Activated T-helper 1 cell treated with anti-CD3 and anti-CD28 coated beads, Interleukin-12 subunit alpha, Interleukin-12 subunit beta, Interleukin-2, Interleukin-4 antibody, amounts not matched to agents 30 ng/mL and 10 ng/mL and 1 ng/mL, durations not matched to agents 14 hours and 24 hours and 36 hours (primary cell): ENCODE data around the gene AMN. TPM values are rescaled to one million over a fixed set of nuclear protein-coding genes. Genes with fewer than 3 reads are reported as not detected.

Source experiments
- DNase-seq: peaks from one replicate; pipeline ENCODE4 v3.0.0; 2021; ENCODE audit warnings: low spot score
- H3K27ac Mint-ChIP-seq: one replicate; pipeline ENCODE4 v1.8.0; 2021; ENCODE audit warnings: mild to moderate bottlenecking, mixed read lengths
- H3K27me3 Mint-ChIP-seq: one replicate; pipeline ENCODE4 v1.8.0; 2022; ENCODE audit warnings: mild to moderate bottlenecking, moderate library complexity, mixed read lengths; ENCODE audit not compliant: insufficient read depth
- H3K36me3 Mint-ChIP-seq: one replicate; pipeline ENCODE4 v1.8.0; 2021; ENCODE audit warnings: low read depth, mixed read lengths
- H3K4me1 Mint-ChIP-seq: one replicate; pipeline ENCODE4 v1.8.0; 2021; ENCODE audit warnings: low read depth, mixed read lengths
- H3K4me3 Mint-ChIP-seq: one replicate; pipeline ENCODE4 v1.8.0; 2021; ENCODE audit warnings: mild to moderate bottlenecking, moderate library complexity, mixed read lengths
- H3K9me3 Mint-ChIP-seq: one replicate; pipeline ENCODE4 v1.8.0; 2021; ENCODE audit warnings: mixed read lengths
- intact Hi-C: fragments of 100-400 bp; cut with micrococcal nuclease; formaldehyde crosslinking; loops from one replicate; pipeline ENCODE4 v1.15.1; 2024
- total RNA-seq: library from RNA; stranded (reverse); gene quantifications from 2 replicates; pipeline ENCODE4 v1.2.3, GENCODE V29; 2022

Gene AMN
- total RNA-seq, 1 donor from 2014 or later: 0.44 TPM

DNA sequence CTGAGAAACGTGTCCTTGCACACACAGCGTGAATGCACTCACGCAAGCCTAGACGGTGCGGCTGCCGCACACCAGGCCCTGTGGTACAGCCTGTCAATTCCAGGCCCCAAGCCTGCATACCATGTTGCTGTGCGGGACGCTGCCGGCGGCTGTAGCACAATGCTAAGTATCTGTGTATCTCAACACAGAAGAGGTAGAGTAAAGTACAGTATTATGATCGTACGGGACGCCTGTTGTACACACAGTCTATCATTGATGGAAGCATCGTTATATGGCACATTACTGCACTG is 45.0 kb downstream of the AMN start:
- no peak overlapping the region for H3K4me3 Mint-ChIP-seq
- intact Hi-C loops: no loop called here
- H3K36me3 Mint-ChIP-seq: no peaks in the 10 kb centered on the region
- H3K9me3 Mint-ChIP-seq: no peaks in the 10 kb centered on the region
- H3K27ac Mint-ChIP-seq: no peak overlapping the region
- H3K4me1 Mint-ChIP-seq: no peaks in the 10 kb centered on the region
- H3K27me3 Mint-ChIP-seq: no peaks in the 10 kb centered on the region
- no peak for DNase-seq

DNA sequence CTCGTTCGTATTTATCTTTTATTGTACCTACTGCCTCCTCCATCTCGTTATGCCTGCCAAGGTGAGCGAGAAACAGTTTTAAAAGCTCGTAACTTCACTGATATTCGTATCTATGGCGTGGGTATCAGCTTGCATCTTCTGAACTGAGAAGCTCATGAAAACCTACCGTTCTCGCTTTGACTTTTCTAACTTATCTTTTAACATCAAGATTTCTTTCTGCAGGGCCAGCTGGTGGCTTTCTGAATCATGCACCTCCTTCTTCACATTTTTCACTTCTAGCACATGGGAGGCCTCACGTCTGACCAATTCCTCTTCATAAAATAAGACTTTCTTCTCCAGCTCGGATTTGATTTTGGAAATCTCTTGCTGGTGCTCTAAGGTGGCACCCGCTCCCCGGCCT is 45.8 kb downstream of the AMN start:
- H3K36me3 Mint-ChIP-seq: no peaks in the 10 kb centered on the region
- H3K4me3 Mint-ChIP-seq: no peak overlapping the region
- DNase-seq: no peak
- H3K27me3 Mint-ChIP-seq: peaks cover 2% of the 10 kb centered on the region
- no peak overlapping the region for H3K27ac Mint-ChIP-seq
- H3K9me3 Mint-ChIP-seq: no peaks in the 10 kb centered on the region
- intact Hi-C loops: no loop called here
- no peaks in the 10 kb centered on the region for H3K4me1 Mint-ChIP-seq

DNA sequence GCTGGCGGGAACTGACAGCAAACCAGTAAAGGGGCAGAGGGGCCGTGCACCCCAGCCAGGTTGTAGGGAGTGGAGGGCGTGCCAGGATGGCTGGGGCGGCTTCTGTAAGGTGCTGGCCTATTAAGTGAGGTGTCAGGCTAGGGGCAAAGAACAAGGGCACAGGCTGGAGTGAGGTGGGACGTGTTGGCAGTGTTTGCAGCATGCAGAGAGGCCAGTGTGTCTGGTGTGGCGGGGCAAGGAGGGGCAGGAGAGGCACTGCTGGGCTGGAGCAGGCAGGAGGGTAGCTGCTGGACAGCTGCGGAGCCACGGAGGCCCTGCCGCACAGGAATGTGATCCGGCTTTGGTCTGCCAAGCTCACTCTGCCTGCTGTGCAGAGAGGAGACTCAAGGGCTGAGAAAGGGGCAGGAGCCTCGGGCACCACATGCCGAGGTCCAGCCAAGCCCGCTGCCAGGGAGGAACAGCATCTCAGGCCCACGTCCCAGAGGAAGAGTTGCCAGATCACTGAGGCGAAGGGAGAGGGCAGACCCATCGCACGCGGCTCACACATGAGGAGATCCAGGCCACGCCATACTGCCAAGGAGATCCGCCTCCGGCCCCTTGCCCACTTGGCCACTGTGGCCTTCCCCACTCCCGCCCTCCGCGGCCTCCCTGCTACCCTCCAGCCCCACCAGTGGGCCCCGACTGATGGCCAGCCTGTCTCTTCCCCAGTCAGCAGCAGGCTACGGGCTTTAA is 46.8 kb downstream of the AMN start:
- intact Hi-C loops: no loop called here
- no peaks in the 10 kb centered on the region for H3K4me1 Mint-ChIP-seq
- no peak overlapping the region for H3K27ac Mint-ChIP-seq
- no peaks in the 10 kb centered on the region for H3K36me3 Mint-ChIP-seq
- no peaks in the 10 kb centered on the region for H3K9me3 Mint-ChIP-seq
- peaks cover 2% of the 10 kb centered on the region for H3K27me3 Mint-ChIP-seq
- DNase-seq: no peak
- H3K4me3 Mint-ChIP-seq: no peak overlapping the region

DNA sequence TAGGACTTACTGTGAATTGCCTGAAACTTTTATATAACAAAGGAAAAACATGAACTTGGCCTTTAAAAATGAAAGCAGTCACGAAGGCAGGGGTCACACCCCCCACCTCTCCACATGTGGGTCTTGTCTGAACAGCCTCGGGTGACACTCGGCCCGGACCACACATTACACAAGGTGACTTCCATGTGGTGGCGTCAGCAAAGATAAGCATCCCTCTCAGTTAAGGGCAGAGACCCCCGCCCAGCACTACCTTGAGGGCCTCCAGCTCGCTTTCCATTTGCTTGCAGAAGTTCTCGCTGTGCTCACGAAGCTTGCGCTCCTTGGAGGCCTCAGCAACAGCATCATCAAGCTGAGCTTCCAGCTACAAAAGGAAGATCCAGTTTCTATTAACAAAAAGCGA is 47.4 kb downstream of the AMN start:
- Mint-ChIP-seq H3K4me3 (no peak overlapping the region), H3K4me1 (no peaks in the 10 kb centered on the region), H3K27me3 (peaks cover 2% of the 10 kb centered on the region), H3K27ac (no peak overlapping the region), H3K36me3 (no peaks in the 10 kb centered on the region), H3K9me3 (no peaks in the 10 kb centered on the region)
- no peak for DNase-seq
- intact Hi-C loops: no loop called here

DNA sequence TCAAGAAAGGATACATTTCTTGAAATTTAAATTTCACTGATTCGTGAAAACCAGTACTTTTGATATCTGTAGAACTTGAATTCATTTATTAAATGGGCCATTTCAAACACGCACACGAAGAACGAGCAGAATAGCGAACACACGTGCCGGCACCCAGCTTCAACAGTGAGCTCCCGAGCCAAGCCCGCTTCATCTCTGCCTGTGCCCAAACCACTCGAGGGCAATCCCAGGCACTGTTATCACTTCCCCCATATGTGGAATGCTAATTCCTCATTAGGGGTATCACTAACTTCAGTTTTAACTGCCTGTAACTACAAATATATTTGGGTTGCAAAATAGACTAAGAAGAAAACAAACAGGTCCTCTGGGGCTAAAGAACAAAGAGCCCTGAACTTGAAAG is 48.0 kb downstream of the AMN start:
- Mint-ChIP-seq H3K27me3 (peaks cover 2% of the 10 kb centered on the region), H3K4me3 (no peak overlapping the region), H3K27ac (no peak overlapping the region), H3K4me1 (no peaks in the 10 kb centered on the region), H3K9me3 (no peaks in the 10 kb centered on the region), H3K36me3 (no peaks in the 10 kb centered on the region)
- intact Hi-C loops: no loop called here
- no peak for DNase-seq

DNA sequence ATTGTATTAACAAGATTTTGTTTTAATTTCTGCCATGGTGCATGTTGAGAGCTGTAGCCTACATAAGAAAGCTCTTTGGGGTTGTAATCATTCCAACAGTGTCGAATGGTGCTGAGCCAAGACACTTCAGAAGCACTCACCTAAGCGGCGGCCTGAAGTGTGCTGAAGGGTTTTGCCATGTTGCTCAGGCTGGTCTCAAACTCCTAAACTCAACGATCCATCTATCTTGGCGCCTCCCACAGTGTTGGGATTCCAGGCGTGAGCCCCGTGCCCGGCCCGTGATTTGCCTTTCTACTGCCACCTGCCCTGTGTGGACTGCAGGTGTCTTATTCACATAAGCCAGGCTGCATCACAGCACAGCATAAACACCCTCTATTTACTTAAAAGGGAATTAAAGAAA is 48.9 kb downstream of the AMN start:
- Mint-ChIP-seq H3K27me3 (peaks cover 2% of the 10 kb centered on the region), H3K27ac (no peak overlapping the region), H3K4me1 (no peaks in the 10 kb centered on the region), H3K9me3 (no peaks in the 10 kb centered on the region), H3K4me3 (no peak overlapping the region), H3K36me3 (no peaks in the 10 kb centered on the region)
- intact Hi-C loops: no loop called here
- DNase-seq: no peak

DNA sequence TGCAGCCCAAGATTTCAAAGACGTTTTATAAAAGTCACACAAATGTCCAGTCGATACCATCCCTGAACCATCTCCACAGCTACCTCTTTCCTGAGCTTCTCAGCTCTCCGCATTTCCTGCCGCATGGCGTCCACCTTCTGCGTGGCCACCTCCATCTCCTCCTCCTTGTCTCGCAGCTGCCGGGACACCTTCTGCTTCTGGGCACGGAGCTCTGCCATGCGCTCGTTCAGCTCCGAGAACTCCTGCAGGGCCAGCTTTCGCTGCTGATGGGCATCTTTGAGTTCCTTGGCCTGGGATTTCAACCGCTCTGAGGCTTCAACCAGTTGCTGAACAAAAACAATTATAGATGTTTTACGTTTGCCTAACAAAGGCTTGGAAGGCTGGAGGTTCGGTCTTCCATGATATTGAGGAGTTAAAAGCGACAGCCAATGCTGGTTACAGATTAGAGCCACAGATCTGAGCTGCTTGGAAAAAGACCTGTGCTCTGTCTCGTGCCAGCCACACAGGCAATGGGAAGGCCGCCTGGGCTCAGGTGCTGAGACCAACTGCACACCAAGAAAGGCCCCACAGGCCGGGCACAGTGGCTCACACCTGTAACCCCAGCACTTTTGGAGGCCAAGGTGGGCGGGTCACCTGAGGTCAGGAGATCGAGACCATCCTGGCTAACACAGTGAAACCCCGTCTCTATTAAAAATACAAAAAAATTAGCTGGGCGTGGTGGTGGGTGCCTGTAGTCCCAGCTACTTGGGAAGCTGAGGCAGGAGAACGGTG is 49.6 kb downstream of the AMN start:
- Mint-ChIP-seq H3K4me1 (no peaks in the 10 kb centered on the region), H3K9me3 (no peaks in the 10 kb centered on the region)
- intact Hi-C loops: no loop called here

DNA sequence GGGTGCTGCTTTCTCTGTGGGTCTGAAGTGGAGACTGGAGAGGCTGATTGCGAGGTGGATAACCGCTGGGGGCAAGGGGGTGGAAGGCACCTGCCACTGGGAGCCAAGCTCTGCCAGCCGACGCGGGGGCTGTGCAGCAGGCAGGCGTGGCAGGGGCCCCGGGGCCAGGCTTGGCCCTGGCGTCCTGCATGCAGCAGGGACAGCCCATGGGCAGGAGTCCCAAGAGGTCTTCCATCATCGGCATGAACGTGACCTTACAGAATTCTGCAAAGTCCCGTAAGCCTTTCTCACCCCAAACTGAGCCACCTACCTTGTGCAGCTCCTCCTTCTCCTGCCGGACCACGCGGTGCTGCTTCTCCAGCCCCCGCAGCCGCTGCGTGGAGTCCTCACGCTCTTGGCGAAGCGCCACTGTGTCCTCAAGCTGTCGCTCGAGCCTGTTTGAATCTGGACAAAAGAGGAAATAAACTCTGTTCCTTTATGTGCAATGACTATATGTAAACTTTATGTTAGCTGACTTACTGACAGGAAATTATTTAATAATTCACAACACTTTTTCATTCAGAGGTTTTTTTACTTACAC is 51.3 kb downstream of the AMN start:
- H3K27ac Mint-ChIP-seq: no peak overlapping the region
- intact Hi-C loops: no loop called here
- H3K4me3 Mint-ChIP-seq: no peak overlapping the region
- H3K27me3 Mint-ChIP-seq: peaks cover 2% of the 10 kb centered on the region
- no peak for DNase-seq
- no peaks in the 10 kb centered on the region for H3K9me3 Mint-ChIP-seq
- no peaks in the 10 kb centered on the region for H3K4me1 Mint-ChIP-seq
- H3K36me3 Mint-ChIP-seq: no peaks in the 10 kb centered on the region

More for the DNA sequence above, 49.6 kb downstream of the AMN start:
- H3K27me3 Mint-ChIP-seq: peaks cover 2% of the 10 kb centered on the region
- H3K27ac Mint-ChIP-seq: no peak overlapping the region
- H3K36me3 Mint-ChIP-seq: no peaks in the 10 kb centered on the region
- no peak for DNase-seq
- H3K4me3 Mint-ChIP-seq: no peak overlapping the region

DNA sequence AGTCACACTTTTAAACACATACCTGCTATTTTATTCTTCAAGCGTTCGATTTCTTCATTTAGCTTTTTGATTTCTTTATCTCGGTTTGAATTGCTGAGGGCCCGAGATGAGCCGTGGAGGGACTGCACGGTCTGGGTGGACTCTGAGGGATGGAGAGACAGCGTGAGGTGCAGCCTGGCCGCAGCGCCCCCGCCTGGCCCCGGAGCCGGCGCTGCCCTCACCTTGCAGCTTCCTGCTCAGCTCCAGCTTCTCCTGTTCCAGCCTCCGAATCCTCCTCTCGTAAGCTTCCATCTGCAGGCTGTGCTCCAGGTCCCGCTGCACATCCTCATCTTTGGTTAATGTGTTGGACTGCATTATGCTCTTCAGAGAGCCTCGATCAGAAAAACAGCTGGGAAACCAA is 53.2 kb downstream of the AMN start:
- DNase-seq: no peak
- H3K36me3 Mint-ChIP-seq: no peaks in the 10 kb centered on the region
- intact Hi-C loops: no loop called here
- peaks cover 2% of the 10 kb centered on the region for H3K27me3 Mint-ChIP-seq
- H3K27ac Mint-ChIP-seq: no peak overlapping the region
- no peaks in the 10 kb centered on the region for H3K9me3 Mint-ChIP-seq
- no peak overlapping the region for H3K4me3 Mint-ChIP-seq
- H3K4me1 Mint-ChIP-seq: no peaks in the 10 kb centered on the region

DNA sequence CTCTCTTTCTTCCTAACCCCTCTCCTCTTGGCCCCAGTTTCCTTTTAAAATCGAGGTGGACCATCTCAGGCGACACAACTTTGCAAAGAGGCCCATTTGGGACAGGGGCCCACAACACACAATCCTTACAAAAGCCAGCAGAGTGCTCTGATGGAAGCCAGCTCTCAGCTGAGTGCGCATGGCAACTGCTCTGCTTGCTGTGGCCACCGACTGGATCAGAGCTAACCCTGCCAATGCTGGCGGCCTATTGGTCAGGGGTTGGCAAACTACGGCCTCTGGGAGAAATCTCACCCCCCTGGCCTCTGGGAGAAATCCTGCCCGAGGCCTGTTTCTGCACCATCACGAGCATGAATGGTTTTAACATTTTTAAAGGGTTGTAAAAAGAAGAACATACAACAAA is 55.0 kb downstream of the AMN start:
- Mint-ChIP-seq H3K4me1 (no peaks in the 10 kb centered on the region), H3K27ac (no peak overlapping the region), H3K4me3 (no peak overlapping the region), H3K36me3 (no peaks in the 10 kb centered on the region), H3K9me3 (no peaks in the 10 kb centered on the region), H3K27me3 (peaks cover 2% of the 10 kb centered on the region)
- intact Hi-C loops: no loop called here
- DNase-seq: no peak

DNA sequence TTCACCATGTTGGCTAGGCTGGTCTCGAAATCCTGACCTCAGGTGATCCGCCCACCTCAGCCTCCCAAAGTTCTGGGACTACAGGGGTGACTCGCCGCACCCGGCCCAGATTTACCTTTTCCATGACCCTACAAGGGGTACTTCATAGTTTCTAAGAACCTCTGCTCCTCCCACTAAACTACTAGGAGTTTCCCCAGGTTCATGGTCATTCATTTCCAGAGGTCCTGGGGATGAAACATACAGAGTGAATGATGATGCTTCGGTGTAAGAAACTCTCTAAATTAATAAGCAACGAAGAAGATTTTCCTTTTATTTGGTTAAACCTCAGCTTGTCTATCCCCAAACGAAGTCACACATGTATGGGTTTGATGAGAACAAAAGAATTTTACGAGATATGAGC is 56.9 kb downstream of the AMN start:
- Mint-ChIP-seq H3K4me1 (no peaks in the 10 kb centered on the region), H3K27ac (no peak overlapping the region), H3K27me3 (no peaks in the 10 kb centered on the region), H3K36me3 (no peaks in the 10 kb centered on the region), H3K9me3 (no peaks in the 10 kb centered on the region), H3K4me3 (no peak overlapping the region)
- no peak for DNase-seq
- intact Hi-C loops: no loop called here

DNA sequence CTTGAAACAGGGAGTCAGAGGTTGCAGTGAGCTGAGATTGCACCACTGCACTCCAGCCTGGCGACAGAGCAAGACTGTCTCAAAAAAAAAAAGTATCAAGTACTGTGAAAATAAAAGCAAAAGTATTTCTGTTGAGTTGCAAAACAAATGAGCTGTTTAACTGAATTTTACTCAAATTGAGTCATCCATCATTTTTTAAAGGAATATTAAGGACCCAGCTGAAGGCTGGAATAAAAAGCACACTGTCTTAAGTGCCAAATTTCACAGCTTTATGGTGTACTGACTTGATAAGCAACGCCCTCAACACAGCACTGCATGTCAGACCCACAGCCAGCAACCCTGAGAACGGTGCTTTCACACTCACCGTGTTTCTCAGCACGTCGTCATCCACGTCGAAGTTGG is 57.9 kb downstream of the AMN start:
- H3K9me3 Mint-ChIP-seq: no peaks in the 10 kb centered on the region
- no peaks in the 10 kb centered on the region for H3K27me3 Mint-ChIP-seq
- H3K4me1 Mint-ChIP-seq: no peaks in the 10 kb centered on the region

More for the DNA sequence above, 57.9 kb downstream of the AMN start:
- Mint-ChIP-seq H3K27ac (no peak overlapping the region), H3K36me3 (no peaks in the 10 kb centered on the region), H3K4me3 (no peak overlapping the region)
- DNase-seq: no peak
- intact Hi-C loops: no loop called here
